GM20000 (cell line): ENCODE data around the gene FLNB.
A peak's percentile ranks its signal among the peaks of the same experiment; 100 is the strongest.
"Not testable (repeated sequence)": the region's sequence is repeated elsewhere in the genome, so short reads cannot be mapped to it uniquely, and the experiment has no call there.

Experiments
- DNase-seq: peaks from one replicate; pipeline ENCODE4 v3.0.0; 2012; ENCODE audit warnings: low spot score
- CTCF ChIP-seq: IDR thresholded peaks from 2 replicates; pipeline ENCODE4 v1.5.1; 2012; ENCODE audit warnings: mild to moderate bottlenecking, control low read depth; ENCODE audit errors: extremely low read depth, missing control alignments

Gene FLNB

GRCh38 chr3:58200121-58200709, 192.0 kb downstream of the FLNB start:
- no peak for DNase-seq
- TF ChIP-seq CTCF, result no peak

- no peak for TF ChIP-seq CTCF
- DNase-seq, result peak; percentile 34
These were observed 192.7 kb downstream of the FLNB start for GRCh38 chr3:58200846-58201355.

GRCh38 chr3:58201451-58201850, 193.2 kb downstream of the FLNB start:
- DNase-seq, result not testable (repeated sequence)

GRCh38 chr3:58202917-58203360, 194.7 kb downstream of the FLNB start:
- TF ChIP-seq CTCF, result no peak
- peak; percentile 64 for DNase-seq

- no peak for TF ChIP-seq CTCF
- DNase-seq, result no peak
These were observed 195.3 kb downstream of the FLNB start for GRCh38 chr3:58203541-58203940.

- no peak for DNase-seq
- no peak for TF ChIP-seq CTCF
These were observed 196.5 kb downstream of the FLNB start for GRCh38 chr3:58204720-58205119.

- no peak for TF ChIP-seq CTCF
- no peak for DNase-seq
These were observed 197.8 kb downstream of the FLNB start for GRCh38 chr3:58205981-58206380.

GRCh38 chr3:58206406-58207011, 198.3 kb downstream of the FLNB start:
- no peak for DNase-seq
- TF ChIP-seq CTCF, result no peak
